Skeletal muscle satellite cell (primary cell): ENCODE results near the gene RAB1B.
"Not testable (repeated sequence)": the region's sequence is repeated elsewhere in the genome, so short reads cannot be mapped to it uniquely, and the experiment has no call there.

ENCODE experiments used
- H3K27me3 ChIP-seq: 2 replicates; pipeline ENCODE4 v1.7.0; 2013; ENCODE audit warnings: low read length; ENCODE audit not compliant: control insufficient read depth, insufficient read depth
- H3K36me3 ChIP-seq: 2 replicates; pipeline ENCODE4 v1.7.0; 2013; ENCODE audit warnings: mild to moderate bottlenecking, control low read depth, low read length; ENCODE audit not compliant: insufficient read depth
- H3K4me1 ChIP-seq: 2 replicates; pipeline ENCODE4 v1.7.0; 2013; ENCODE audit warnings: low read length; ENCODE audit not compliant: control insufficient read depth, insufficient read depth
- H3K4me2 ChIP-seq: 2 replicates; pipeline ENCODE4 v1.7.0; 2013; ENCODE audit warnings: mild to moderate bottlenecking, low read length
- H3K4me3 ChIP-seq: 2 replicates; pipeline ENCODE4 v1.7.0; 2013; ENCODE audit warnings: low read length
- H3K9ac ChIP-seq: 2 replicates; pipeline ENCODE4 v1.7.0; 2013; ENCODE audit warnings: mild to moderate bottlenecking, low read depth, low read length, moderate library complexity
- H3K9me3 ChIP-seq: replicated peaks from 2 replicates; pipeline ENCODE4 v1.7.0; 2013; ENCODE audit warnings: mild to moderate bottlenecking, control low read depth, low read length

Gene RAB1B

DNA sequence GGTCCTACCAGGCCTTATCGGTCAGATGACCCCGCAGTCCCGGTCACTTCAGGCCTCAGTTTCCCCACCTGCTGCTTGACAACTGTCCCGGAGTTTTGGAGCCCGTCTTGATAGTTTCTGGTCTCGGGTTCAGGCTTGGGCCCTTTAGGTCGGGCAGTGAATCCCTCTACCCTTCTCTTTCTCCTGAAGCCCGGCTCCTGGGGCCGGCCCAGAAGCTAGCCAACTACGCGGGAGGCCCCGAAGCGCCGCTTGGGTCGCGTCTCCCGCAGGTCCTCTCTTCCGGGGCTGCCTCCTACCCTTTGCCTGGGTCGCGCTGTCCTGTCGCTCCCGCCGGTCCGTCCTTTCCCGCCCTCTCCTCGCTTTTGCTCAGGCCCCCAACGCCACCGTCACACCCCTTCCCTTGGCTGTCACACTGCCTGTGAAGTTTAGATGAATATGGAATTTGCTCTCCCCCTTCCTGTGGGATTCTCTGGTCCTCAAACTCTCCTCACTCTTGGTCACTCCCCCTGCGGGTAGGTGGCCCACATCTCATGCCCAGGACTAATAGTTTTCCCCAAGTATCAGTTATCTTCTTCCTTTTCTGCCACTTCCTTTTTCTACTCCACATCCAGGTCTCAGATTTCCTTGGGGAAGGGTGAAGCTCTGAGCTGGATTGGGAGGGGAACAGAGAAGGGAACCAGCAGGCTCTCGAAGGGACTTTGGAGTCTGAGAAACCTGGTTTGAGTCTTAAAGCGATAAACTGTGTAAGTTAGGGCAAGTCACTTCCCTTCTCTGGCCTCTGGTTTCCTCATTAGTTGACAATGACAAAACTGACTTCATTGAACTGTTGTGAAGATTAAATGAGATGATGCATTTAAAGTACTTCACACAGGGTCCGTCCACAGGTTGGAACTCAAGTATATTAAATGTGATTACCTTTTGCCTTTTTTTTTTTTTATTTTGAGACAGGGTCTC lies 790 bp downstream of the RAB1B start:
- Histone ChIP-seq H3K4me3 (peak overlapping the region; percentile 97), H3K4me1 (peaks cover 22% of the 10 kb centered on the region), H3K27me3 (no peaks in the 10 kb centered on the region), H3K4me2 (peak overlapping the region; percentile 89), H3K36me3 (peaks cover 57% of the 10 kb centered on the region), H3K9ac (peak overlapping the region; percentile 98), H3K9me3 (no peaks in the 10 kb centered on the region)

DNA sequence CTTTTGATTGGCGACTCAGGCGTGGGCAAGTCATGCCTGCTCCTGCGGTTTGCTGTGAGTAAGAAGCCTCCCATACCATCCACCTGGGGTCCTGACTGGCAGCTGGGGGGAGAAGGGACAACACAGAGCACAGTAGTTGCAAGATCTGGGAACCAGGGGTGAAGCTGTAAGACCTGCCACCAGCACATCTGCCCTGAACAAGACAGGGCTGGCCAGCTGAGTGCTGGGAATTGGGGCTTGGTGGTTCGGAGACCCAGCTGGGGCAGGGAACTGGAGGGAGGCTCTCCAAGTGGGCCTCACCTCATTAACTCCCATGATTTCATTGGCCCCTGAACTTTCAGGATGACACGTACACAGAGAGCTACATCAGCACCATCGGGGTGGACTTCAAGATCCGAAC lies 3.4 kb downstream of the RAB1B start:
- Histone ChIP-seq H3K36me3 (peaks cover 55% of the 10 kb centered on the region), H3K4me1 (peaks cover 17% of the 10 kb centered on the region)

DNA sequence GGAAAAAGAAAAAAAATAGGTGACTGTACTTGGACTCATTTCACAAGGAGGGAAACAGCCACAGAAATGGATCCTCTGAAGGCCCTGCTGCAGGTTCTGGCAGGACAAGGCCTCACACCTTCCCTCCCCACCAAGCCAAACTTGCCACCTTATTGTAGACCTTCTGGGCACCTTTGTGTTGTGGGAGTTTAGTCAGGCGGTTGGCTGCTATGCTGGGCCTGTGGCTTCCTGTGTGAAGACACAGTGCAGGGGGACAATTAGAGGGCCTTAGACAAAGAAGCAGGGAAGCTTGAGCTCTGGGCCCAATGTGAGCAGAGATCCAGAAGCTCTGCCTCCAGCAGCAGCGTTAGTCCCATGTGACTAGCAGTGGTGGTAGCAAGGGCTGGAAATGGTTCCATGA lies 4.2 kb downstream of the RAB1B start:
- Histone ChIP-seq H3K9me3 (no peaks in the 10 kb centered on the region), H3K36me3 (peaks cover 53% of the 10 kb centered on the region)

More for the DNA sequence above, 3.4 kb downstream of the RAB1B start:
- H3K9me3 ChIP-seq: no peaks in the 10 kb centered on the region
- no peak overlapping the region for H3K4me3 ChIP-seq
- no peak overlapping the region for H3K4me2 ChIP-seq
- H3K9ac ChIP-seq: no peak overlapping the region
- H3K27me3 ChIP-seq: no peaks in the 10 kb centered on the region

DNA sequence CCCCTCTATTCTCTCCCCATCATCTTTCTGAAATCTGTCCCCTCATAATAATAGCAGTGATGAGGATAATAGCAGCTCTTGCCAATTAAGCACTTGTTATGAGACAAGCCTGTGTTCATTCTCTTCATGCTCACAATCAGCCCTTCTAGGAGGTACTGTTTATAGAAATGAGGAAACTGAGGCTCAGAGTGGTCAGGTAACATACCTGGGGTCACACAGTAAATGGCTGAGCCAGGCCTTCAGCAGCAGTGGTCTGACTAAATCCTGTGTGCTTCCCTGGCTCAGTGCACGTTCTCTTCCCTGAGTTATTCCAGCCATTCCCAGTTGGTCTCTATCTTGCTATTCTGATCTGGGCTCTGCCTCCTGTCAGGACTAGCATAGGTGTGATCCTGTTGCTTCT lies 5.8 kb downstream of the RAB1B start:
- peaks cover 53% of the 10 kb centered on the region for H3K36me3 ChIP-seq
- no peaks in the 10 kb centered on the region for H3K27me3 ChIP-seq
- no peak overlapping the region for H3K4me3 ChIP-seq
- H3K4me1 ChIP-seq: peaks cover 12% of the 10 kb centered on the region
- H3K9me3 ChIP-seq: no peaks in the 10 kb centered on the region
- H3K4me2 ChIP-seq: no peak overlapping the region
- H3K9ac ChIP-seq: no peak overlapping the region

More for the DNA sequence above, 4.2 kb downstream of the RAB1B start:
- H3K9ac ChIP-seq: no peak overlapping the region
- peaks cover 14% of the 10 kb centered on the region for H3K4me1 ChIP-seq
- H3K4me2 ChIP-seq: no peak overlapping the region
- no peak overlapping the region for H3K4me3 ChIP-seq
- no peaks in the 10 kb centered on the region for H3K27me3 ChIP-seq

DNA sequence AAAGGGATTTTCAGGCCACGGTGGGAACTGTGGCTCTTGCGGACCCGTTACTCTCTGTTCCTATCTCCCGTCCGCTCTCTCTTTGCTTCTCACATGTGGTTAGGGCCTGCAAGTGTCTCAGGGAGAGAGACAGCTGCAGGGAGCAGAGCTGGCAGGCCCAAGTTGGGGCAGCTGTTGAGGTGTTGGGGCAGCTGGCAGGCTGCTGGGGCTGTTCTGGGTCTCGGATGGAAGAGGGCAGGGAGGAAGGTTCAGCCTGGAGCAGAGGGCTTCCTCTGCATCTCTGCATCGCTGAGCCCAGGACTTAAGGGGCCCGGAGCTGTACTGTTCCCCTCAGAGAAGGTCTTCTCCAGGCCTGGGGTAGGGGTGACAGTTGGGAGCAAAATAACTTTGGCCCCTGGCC lies 7.0 kb downstream of the RAB1B start:
- Histone ChIP-seq H3K4me3 (no peak overlapping the region), H3K9ac (no peak overlapping the region), H3K9me3 (no peaks in the 10 kb centered on the region), H3K36me3 (peaks cover 49% of the 10 kb centered on the region), H3K4me1 (peaks cover 9% of the 10 kb centered on the region), H3K27me3 (no peaks in the 10 kb centered on the region), H3K4me2 (no peak overlapping the region)

DNA sequence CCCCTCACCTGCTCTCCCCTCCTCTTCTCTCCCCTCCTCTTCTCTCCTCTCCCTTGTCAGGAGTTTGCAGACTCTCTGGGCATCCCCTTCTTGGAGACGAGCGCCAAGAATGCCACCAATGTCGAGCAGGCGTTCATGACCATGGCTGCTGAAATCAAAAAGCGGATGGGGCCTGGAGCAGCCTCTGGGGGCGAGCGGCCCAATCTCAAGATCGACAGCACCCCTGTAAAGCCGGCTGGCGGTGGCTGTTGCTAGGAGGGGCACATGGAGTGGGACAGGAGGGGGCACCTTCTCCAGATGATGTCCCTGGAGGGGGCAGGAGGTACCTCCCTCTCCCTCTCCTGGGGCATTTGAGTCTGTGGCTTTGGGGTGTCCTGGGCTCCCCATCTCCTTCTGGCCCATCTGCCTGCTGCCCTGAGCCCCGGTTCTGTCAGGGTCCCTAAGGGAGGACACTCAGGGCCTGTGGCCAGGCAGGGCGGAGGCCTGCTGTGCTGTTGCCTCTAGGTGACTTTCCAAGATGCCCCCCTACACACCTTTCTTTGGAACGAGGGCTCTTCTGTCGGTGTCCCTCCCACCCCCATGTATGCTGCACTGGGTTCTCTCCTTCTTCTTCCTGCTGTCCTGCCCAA lies 7.7 kb downstream of the RAB1B start:
- peaks cover 46% of the 10 kb centered on the region for H3K36me3 ChIP-seq
- H3K9me3 ChIP-seq: no peaks in the 10 kb centered on the region
- H3K27me3 ChIP-seq: no peaks in the 10 kb centered on the region
- no peak overlapping the region for H3K4me3 ChIP-seq
- H3K9ac ChIP-seq: no peak overlapping the region
- no peak overlapping the region for H3K4me2 ChIP-seq
- H3K4me1 ChIP-seq: peaks cover 16% of the 10 kb centered on the region

DNA sequence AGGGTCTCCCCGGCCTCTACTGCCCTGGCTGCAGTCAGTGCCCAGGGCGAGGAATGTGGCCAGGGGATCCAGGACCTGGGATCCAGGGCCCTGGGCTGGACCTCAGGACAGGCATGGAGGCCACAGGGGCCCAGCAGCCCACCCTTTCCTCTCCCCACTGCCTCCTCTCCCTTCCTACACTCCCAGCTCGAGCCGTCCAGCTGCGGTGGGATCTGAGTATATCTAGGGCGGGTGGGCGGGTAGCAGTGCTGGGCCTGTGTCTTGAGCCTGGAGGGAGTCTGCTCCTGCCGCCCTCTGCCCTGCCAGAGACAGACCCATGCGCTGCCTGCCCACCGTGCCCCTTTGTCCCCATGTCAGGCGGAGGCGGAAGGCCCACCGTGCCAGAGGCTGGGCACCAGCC lies 8.2 kb downstream of the RAB1B start:
- H3K4me3 ChIP-seq, H3K4me2 ChIP-seq, H3K27me3 ChIP-seq, H3K9ac ChIP-seq, H3K9me3 ChIP-seq: not testable (repeated sequence)
- peaks cover 44% of the 10 kb centered on the region for H3K36me3 ChIP-seq
- peaks cover 19% of the 10 kb centered on the region for H3K4me1 ChIP-seq

DNA sequence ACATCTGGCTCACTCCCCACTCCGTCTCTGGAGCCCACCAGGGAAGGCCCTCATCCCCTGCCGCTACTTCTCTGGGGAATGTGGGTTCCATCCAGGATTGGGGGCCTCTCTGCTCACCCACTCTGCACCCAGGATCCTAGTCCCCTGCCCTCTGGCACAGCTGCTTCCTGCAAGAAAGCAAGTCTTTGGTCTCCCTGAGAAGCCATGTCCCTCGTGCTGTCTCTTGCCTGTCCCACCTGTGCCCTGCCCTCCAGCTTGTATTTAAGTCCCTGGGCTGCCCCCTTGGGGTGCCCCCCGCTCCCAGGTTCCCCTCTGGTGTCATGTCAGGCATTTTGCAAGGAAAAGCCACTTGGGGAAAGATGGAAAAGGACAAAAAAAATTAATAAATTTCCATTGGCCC lies 8.6 kb downstream of the RAB1B start:
- H3K36me3 ChIP-seq: peaks cover 39% of the 10 kb centered on the region

DNA sequence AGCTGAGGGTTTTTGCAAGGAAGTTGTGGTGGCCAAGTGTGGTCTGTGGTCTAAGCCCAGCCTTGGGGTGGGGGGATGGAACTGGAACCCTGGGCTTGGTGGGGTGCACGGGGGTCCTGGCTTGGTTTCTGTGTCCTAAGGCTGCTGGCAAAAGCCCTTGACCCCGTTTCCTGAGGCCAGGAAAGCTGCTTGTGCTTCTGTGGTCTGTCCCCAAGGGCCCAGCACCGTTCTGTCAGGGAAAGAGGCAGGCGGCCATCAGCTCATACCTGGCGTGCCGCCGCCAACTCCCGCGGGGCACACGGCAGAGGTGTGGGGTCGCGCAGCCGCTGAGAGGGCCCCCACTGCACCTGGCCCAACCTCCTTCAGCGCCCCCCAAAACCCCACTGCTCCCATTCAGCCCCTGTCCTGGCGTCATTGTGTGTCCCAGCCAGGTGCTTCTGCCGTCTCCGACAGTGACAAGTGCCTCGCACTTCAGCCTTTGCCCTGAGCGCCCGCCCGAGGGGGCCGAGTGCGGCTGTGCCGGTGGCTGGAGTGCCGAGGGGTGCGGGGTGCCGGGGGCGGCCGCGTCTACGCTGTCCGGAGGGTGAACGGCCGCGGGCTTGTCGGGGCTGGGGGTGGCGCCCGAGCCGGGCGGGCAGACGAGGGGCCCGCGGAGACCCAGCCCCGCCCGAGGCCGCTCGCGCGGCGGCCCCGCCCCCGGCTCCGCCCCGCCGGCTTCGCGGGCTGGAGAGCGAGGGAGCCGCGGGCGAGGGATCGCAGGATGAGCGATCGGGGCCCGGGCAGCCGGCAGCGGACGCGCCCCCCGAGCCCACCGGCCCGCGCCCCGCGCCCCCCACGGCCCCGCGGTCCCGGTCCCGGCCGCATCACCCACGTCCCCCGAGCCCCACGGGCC lies 9.3 kb downstream of the RAB1B start, which contains the start of gene CNIH2:
Gene CNIH2 (plus strand): TSS at position 705 of the 892 bp plus-strand sequence. CDS start 282 bp downstream, outside the sequence.
- peaks cover 33% of the 10 kb centered on the region for H3K36me3 ChIP-seq
- peak within 1 kb of the TSS; percentile 47 for H3K4me3 ChIP-seq
- no peaks in the 10 kb centered on the region for H3K9me3 ChIP-seq
- H3K4me2 ChIP-seq: peak within 1 kb of the TSS; percentile 76
- H3K27me3 ChIP-seq: no peaks in the 10 kb centered on the region
- H3K9ac ChIP-seq: peak within 1 kb of the TSS; percentile 41
- peaks cover 21% of the 10 kb centered on the region for H3K4me1 ChIP-seq

More for the DNA sequence above, 8.6 kb downstream of the RAB1B start:
- H3K4me2 ChIP-seq, H3K9ac ChIP-seq, H3K4me3 ChIP-seq, H3K27me3 ChIP-seq, H3K9me3 ChIP-seq: not testable (repeated sequence)
- peaks cover 19% of the 10 kb centered on the region for H3K4me1 ChIP-seq

DNA sequence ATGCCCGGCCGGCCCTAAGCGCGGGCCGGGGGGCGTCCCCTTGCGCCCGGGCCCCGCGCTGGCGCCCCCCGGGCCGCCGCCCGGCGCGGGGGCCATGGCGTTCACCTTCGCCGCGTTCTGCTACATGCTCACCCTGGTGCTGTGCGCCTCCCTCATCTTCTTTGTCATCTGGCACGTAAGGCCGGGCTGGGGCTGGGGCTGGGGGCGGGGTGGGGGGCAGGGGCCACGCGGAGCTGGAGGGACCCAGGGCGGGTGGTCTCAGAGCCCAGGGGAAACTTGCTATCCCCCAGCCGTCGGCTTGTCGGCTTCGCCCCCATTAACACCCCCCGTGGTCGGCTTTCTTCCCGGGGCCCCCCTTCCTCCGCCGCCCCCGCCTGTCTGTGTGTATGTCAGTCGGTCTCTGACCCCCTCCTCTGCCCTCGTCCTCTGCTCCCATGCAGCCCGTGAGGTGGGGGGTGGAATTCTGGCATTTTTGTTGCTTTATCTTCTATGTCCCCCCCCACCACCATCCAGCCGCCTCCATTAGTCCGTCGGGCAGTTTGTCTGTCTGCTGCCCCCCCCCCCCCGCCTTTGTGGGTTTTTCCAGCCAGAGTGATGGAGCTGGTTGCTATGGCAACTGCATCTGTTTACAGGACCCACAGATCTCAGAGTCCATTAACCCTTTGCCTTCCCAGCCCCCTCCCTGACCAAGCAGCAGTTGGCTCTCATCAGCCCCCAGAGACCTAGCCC lies 10.1 kb downstream of the RAB1B start:
- Histone ChIP-seq H3K27me3 (no peaks in the 10 kb centered on the region), H3K36me3 (peaks cover 28% of the 10 kb centered on the region), H3K4me2 (peak overlapping the region; percentile 76), H3K4me3 (peak overlapping the region; percentile 47), H3K4me1 (peaks cover 23% of the 10 kb centered on the region), H3K9me3 (no peaks in the 10 kb centered on the region), H3K9ac (no peak overlapping the region)
